Activated CD8-positive, alpha-beta memory T cell treated with anti-CD3 and anti-CD28 coated beads, Interleukin-2, amount 50 U/mL, for 1 hour (primary cell): ENCODE data around the gene PRKRIP1.
"Not testable (repeated sequence)": the region's sequence is repeated elsewhere in the genome, so short reads cannot be mapped to it uniquely, and the experiment has no call there.

ENCODE experiments used
- DNase-seq: peaks from one replicate; pipeline ENCODE4 v3.0.0-alpha.2; 2020; ENCODE audit errors: extremely low read depth

Gene PRKRIP1, protein sequence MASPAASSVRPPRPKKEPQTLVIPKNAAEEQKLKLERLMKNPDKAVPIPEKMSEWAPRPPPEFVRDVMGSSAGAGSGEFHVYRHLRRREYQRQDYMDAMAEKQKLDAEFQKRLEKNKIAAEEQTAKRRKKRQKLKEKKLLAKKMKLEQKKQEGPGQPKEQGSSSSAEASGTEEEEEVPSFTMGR

DNA sequence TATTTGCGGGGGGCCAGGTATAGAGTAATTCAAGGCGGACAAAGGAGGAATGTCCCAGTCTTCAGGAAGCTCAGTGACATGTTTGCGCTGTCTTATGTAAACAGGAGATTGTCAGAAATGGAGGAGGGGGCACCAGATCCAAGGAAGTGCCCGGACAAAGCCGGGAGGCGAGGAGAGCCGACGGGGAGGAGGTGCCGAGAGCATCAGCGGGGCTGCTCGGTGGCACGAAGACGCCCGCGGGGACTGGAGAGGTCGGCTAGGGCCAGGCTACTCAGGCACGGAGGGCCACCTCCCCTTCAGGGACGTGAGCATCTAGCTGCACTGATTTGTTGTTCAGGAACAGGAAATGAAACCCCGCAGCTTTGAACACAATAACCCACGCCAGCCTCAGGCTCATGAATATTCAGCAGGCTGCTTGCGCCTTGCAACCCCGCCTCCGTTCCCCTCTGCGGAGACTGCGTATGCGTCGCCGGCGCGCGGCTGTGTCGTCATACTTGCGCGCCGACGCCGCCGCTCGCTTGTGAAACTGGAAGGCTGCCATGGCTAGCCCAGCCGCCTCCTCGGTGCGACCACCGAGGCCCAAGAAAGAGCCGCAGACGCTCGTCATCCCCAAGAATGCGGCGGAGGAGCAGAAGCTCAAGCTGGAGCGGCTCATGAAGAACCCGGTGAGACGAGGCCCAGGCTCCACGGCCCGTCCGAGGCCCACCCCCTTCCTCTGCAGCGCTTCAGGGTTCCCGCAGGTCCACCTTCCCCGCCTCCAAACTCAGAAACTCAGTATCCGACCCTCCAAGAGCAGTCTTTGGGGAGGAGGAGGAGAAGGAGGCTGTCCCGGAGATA, at the start of gene PRKRIP1:
Gene PRKRIP1, plus strand, starts transcription at position 491 of the 837 bp plus-strand sequence. Its CDS starts 49 bp downstream, at position 540.
- peak; percentile 78 for DNase-seq

DNA sequence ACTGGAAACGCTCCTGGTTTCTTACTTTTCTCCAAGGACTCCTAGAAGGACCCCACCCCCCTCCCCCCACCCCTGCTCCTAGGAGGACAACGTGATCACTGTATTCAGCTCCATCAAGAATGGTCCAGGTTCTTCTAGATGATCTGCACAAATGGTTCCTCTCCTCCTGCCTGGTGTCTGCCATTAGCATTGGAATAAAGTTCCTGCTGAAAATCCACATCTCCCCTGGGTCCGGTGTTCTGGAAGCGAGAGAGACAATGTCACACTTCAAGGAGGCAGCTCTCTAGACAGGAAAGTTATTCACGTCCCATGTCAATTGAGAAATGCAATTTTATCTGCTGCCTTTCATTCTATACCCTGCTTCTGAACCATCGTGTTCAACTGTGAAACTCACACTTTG, 49.2 kb upstream of the PRKRIP1 start:
- not testable (repeated sequence) for DNase-seq

DNA sequence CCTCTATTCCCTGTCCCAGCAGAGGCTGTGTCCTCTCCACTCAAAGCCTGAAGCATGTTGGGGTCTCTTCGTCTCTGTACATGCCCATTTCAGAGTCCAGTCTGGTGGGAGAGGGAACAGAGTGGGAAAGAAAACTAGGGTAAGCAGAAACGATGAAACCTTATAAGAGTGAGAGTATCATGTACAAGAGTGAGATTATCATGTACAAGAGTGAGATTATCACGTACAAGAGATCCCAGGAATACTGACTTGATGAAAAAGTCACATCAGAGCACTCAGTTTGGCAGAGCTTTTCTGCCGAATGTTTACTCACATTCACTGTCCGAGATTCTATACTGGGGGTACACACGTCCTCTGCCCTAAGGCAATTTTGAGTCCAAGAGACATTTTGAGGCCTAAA, 39.8 kb upstream of the PRKRIP1 start, which contains the start of gene SPDYE6:
Gene SPDYE6, minus strand, starts transcription at position 101 of the 400 bp plus-strand sequence. CDS start 421 bp downstream, outside the sequence.
- DNase-seq: not testable (repeated sequence)

DNA sequence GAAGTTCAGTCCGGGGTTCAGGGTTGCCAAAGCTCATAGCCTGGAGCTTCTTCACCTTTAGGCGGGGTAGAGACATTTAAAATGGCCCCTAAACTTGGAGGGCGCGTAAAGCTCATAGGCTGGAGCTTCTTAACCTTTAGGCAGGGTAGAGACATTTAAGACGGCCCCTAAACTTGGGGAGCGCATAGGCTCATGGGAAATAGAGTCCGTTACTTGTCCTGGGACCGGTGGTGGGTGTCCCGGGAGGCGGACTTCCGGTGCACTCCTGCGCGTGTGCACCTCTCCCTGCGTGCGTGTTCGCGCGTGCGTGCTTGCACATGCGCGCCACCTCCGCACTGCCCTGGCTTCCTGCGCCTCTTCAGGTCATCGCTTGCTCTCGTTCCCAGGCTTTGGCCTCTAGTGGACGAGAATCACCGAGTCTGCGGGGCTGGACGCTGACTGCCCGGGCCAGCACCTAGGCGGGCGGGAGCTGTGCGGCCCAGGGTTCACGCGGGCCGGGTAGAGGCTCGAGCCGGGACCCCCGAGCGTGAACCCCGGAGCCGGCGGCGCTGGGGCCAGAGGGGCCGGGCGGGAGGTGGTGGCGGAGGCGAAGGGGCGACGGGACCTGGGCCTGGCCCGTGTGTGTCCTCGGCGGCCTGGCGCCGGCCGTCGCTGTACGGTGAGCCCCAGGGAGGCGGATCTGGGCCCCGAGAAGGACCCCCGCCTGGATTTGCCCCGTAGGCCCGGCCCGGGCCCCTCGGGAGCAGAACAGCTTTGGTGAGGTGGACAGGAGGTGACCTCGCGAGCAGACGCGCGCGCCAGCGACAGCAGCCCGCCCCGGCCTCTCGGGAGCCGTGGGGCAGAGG, 32.4 kb upstream of the PRKRIP1 start:
- DNase-seq: peak; percentile 81

DNA sequence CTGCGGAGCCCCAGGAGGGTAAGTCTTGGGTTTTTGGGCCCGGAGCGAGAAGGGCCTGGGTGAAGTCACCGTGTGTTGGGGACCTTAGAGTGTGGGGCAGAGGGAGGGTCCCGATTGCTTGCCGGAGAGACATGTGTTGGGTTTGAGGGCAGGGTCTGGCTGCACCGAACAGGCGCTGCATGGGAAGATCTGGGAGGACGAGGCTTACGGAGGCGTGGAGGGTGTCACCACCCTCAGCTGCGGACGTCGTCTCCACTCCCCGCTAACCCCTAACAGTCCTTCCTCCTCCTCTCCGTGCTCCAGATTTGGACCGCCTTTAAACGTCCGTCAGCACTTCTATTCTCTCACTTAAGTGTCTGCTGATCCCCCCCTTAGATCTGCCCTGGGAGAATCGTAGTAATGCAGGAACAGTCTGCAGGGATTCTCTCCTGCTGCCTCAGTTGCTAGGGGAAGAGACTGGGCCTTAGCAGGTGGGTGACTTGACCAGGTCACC, 31.7 kb upstream of the PRKRIP1 start:
- not testable (repeated sequence) for DNase-seq

DNA sequence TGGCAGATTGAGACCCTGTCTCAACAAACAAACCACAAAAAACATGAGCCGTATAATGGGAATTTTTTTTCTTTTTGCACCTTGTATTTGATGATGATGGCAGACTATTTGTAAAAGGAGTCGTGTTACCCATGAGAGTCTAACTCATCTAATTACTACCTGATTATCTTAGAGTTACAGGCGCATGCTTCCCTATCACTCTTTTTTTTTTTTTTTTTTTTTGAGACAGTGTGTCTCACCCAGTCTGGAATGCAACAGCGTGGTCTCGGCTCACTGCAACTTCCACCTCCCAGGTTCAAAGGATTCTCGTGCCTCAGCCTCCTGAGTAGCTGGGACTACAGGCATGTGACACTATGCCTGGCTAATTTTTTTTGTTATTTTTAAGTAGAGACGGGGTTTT, 30.8 kb upstream of the PRKRIP1 start:
- not testable (repeated sequence) for DNase-seq

DNA sequence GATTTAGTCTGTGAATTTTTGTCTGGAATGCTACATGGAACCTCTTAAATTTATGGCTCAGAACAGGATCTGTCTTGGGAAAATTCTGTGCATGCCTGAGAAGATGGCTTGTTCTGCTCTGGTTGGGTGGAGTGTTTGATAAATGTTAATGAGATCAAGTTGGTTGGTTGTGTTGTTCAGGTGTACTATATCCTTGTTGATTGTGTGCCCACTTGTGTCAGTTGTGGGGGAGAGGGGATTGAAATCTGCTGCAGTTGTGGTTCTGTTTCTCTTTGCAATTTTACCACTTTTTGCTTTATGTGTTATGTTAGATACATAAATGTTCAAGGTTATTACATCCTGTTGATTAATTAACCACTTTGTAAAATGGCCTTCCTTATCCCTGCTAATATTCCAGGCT, 26.1 kb upstream of the PRKRIP1 start:
- not testable (repeated sequence) for DNase-seq

DNA sequence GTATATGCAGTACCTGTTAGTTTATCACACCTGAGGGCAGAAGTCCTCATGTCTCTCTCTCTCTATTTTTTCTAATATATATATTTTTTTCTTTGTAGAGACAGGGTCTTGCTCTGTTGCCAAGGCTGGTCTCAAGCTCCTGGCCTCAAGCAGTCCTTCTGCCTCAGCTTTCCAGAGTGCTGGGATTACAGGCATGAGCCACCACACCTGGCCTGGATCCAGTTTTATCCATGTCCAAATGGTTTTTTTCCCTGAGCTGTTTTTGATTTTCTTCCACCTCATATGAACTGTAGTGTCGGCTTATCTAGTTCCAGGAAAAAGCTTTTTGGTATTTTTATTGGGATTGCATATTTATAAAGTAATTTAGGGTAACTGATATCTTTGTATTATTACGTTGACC, 23.4 kb upstream of the PRKRIP1 start:
- not testable (repeated sequence) for DNase-seq

DNA sequence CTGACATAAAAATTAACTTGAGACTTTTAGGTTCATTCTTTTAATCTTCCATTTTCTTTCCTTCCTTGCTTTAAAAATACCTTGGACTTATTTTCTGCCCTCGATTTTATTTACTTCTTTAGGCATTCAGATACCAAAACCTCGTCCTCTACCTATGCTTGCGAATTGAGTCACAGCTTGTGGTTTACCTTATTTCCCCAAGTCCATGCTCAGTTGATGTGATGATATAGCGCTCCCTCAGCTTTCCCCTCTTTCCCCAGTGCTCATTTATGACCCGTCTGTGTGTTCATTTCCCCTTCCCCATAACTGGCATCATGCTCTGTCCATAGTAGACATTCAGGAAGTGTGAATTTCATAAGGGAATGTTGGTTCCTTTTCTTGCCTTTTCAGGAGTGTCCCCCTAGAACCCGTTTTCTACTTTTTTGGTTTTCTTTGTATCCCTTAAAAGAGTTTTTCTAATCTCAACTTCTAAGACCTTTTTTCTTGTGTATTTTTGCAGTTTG, 19.1 kb upstream of the PRKRIP1 start:
- no peak for DNase-seq

DNA sequence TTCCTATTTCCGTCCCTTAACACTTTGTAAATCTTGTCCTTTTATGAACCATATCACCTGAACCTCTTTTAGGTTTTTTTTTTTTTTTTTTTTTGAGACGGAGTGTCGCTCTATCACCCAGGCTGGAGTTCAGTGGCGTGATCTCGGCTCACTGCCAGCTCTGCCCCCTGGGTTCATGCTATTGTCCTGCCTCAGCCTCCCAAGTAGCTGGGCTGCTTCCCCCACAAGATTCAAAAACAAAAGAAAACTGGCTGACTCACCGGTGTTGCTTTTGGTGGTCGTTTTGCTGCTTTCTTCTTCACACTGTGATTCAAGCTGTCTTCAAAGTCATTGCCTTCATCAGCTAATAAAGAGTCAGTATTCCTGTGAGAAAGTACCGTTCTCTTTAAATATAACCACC, 15.3 kb upstream of the PRKRIP1 start:
- not testable (repeated sequence) for DNase-seq

DNA sequence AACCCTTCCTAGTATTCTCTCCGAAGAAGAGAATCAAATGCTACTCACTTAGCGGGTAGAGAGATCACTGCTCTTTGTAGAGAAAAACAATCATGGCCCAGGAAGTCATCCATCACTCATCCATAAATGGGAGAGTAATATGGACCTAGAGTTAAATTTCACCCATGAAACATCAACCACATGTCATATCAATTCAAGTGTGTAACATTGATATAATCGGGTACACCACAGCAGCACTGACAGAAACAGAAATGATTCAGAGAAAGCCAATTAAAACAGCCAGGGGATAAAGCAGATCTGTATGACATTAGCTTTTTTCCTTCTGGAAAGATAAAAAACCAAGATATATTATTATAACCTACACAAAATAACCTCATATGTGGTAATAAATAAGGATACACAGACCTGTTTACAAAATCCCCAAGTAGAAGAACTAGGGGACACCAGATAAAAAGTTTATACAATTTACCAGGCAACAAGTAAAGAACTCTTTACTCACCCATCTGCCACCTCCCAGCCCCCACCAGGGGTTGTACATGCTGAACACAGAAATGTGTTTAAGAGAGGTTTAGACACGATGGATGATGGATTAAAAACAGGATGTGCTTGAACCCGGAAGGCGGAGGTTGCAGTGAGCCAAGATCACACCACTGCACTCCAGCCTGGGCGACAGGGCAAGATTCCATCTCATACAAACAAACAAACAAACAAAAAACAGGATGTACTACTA, 14.3 kb upstream of the PRKRIP1 start:
- DNase-seq: not testable (repeated sequence)

DNA sequence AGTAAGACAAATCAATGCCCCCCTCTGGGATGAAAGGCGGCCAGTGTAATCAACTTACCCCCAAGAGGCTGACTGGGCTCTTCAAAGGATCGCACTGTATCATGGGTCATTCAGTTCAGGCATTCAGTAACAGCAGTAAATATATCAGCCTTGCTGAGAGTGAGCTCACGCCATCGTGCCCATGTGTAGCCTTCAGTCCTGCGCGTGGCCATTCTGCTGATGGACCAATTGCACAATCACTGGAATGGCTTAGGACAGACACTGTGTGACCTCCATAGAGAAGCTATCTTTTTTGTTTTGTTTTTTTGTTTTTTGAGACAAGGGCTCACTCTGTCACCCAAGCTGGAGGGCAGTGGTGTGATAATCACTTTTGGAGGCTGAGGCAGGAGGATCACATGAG, 9.1 kb upstream of the PRKRIP1 start:
- no peak for DNase-seq

DNA sequence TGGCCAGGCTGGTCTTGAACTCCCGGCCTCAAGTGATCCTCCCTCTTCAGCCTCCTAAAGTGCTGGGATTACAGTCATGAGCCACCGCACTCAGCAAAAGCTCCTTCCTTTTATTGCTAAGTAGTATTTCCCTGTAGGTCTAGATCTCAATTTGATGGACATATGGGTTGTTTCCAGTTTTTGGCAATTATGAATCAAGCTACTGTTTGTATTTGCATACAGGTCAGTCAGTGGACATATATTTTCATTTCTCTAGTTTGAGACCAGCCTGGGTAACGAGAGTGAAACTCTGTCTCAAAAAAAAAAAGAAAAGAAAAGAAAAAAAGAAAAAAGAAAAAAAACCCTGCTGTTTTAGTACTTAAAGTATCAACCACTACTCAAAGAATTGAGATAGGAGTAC, 6.4 kb upstream of the PRKRIP1 start:
- no peak for DNase-seq

DNA sequence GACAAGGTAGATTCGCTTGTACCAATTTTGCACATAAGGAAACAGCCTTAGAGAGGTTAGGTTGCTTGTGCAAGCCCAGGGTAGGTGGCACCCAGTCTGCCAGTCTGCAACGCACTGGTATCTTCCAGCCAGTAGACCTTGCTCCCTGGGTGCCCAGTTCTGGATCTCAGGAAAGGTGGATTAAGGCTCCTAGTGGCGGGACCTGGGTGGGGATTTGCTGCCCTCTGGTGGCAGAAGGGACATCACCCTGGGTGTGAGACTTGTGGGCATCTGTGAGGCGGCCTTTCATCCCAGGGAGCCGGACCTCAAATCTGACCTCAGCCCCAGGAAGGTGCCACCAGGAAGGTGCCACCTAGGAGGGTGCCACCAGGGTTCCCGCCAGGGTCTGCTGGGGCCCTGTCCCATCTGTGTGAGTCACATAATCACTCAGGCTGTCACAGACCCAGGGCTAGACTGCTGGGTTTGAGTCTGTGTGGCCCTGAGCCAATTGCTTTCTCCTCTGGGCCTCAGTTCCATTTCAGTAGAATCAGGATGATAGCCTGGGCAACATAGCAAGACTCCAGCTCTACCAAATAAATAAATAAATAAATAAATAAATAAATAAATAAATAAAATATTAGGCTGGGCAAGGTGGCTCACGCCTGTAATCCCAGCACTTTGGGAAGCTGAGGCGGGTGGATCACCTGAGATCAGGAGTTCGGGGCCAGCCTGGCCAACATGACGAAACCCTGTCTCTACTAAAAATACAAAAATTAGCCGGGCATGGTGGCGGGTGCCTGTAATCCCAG, 5.3 kb upstream of the PRKRIP1 start:
- DNase-seq: no peak

DNA sequence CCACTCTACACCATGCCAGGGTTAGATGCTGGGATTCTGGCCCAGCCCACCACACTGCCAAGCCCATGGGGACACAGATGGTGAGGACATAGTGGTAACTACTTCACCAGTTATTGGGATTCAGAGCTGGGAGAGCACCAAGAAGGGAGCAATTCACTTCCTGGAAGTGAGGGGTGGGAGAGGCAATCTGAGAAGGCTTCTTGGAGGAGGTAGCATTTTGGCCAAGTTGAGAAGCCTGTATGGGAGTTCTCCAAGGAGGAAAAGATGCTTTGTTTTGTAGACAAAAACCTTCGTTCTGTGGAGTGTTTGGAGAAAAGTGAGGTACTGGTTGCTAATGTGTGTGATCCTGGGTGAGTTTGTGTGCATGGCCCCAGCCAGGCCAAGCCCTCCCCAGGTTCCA, 3.8 kb upstream of the PRKRIP1 start:
- no peak for DNase-seq

DNA sequence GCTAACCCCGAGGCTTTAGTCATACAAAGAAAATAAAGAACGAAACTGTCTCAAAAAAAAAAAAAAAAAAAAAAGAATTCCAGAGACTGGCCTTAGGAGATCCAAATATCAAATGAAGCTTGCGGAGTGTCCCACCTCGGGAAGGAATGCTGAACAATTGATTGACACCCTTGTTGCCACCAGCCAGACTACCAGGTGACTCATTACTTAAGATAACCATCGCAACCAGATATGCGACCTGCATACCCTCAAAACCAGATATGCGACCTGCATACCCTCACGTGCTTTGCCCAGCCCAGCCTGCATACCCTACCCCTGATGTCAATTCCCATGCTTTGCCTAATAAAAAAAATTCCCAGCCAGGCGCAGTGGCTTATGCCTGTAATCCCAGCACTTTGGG, 2.7 kb upstream of the PRKRIP1 start:
- no peak for DNase-seq

DNA sequence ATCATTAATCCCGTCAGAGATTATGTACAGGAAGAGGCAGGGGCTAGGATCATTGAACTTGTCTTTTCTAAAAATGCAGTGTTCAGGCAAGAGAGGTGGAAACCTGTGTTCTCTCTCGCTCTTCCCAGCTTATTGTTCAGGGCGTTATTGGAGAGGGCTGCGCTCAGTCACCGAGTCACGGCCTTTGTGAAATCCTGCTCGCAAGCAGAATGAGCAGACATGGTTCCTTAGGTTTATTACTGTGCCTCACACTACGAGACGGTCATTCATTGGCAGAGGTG, 631 bp upstream of the PRKRIP1 start:
- DNase-seq: no peak

DNA sequence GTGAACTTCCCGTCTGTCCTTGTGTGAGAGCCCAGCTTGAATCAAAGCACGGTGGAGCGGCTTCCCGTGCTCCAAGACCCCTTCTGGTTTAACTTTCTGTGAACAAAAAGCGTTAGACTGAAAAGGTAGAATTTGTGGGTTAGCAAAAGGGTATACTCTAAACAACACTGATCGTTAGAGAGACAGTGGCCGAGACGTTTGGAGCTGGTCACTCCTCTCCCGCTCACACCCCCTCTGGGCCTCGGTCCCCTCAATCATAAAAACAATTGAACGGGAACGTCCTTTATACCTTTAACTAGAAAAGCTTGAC, 502 bp downstream of the PRKRIP1 start:
- DNase-seq: no peak

DNA sequence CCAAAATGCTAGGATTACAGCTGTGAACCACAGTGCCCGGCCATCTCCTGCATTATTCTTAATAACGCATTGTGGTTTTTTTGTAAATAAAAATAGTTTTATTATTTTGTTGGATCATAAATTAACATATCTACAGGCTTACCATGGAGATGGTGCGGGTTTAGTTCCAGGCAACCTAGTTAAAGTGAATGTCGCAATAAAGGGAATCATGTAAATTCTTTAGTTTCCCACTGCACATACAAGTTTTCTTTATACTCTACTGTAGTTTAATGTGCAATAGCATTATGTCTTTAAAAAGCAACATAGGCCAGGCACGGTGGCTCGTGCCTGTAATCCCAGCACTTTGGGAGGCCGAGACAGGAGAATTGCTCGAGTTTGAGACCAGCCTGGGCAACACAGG, 2.4 kb downstream of the PRKRIP1 start:
- DNase-seq: no peak

DNA sequence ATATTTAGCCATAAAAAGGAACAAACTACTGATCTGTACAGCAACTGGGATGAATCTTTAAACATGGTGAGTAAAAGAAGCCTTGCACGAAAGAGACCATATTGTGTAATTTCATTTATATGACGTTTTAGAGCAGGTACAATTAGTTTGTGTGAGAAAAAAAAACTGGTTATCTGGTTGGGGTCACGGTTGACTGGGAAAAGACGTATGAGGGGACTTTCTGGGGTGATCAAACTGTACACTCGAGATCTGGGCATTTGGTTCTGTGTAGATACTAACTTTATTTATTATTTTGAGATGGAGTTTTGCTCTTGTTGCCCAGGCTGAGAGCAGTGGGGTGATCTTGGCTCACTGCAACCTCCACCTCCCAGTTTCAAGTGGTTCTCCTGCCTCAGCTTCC, 4.2 kb downstream of the PRKRIP1 start:
- DNase-seq: no peak

DNA sequence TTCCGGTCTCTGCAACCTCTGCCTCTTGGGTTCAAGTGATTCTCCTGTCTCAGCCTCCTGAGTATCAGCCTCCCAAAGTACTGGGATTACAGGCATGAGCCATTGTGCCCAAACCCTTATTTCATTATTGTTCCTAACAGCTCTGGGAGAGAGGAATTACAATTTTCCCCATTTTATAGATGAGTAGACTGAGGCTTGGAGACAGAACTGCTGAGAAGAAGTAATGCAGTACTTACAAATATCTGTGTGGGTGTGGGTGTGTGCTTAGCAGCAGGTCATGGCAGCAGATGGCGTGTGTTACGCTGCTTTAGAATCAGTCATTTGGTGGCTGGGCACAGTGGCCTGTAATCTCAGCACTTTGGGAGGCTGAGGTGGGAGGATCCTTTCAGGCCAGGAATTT, 7.4 kb downstream of the PRKRIP1 start:
- DNase-seq: no peak
